Measurements from ENCODE around the gene SCUBE1. TPM values are rescaled to one million over a fixed set of nuclear protein-coding genes. Genes with fewer than 3 reads are reported as not detected.

The SCUBE1 gene
- total and polyA plus RNA-seq, 2 experiments from 2014 or later: 0.81 to 3.2 TPM

- H3K27me3 ChIP-seq (ENCODE audit: insufficient read depth): no peaks in the 10 kb centered on the region
- no peaks in the 10 kb centered on the region for H3K79me2 ChIP-seq (replicated peaks; ENCODE audit: insufficient read depth)
- TF ChIP-seq CTCF (conservative IDR thresholded peaks at IDR 0.05; ENCODE audit: low read depth in 2 of 2) (no peak), STAT1 (IDR thresholded peaks at IDR 0.05; ENCODE audit: unreplicated experiment) (no peak), REST (IDR thresholded peaks at IDR 0.05; ENCODE audit: unreplicated experiment) (no peak), ZNF114 (CRISPR knock-in tag; IDR thresholded peaks at IDR 0.05) (no peak), EZH2phosphoT487 (IDR thresholded peaks at IDR 0.05; ENCODE audit: unreplicated experiment) (no peak), NANOG (IDR thresholded peaks at IDR 0.05; ENCODE audit: borderline replicate concordance) (no peak), CREB1 (CRISPR knock-in tag; IDR thresholded peaks at IDR 0.05; ENCODE audit: low read depth) (no peak), ZNF331 (CRISPR knock-in tag; IDR thresholded peaks at IDR 0.05; ENCODE audit: low read depth) (no peak), JUNB (IDR thresholded peaks at IDR 0.05; ENCODE audit: unreplicated experiment) (no peak), ETS1 (IDR thresholded peaks at IDR 0.05) (no peak), EZH2 (IDR thresholded peaks at IDR 0.05; ENCODE audit: low read depth, unreplicated experiment) (no peak)
- H3K4me3 ChIP-seq: no peak overlapping the region
- H3K4me2 ChIP-seq: no peak overlapping the region
- no peak overlapping the region for H3K27ac ChIP-seq (ENCODE audit: low read depth)
- H3K9me2 ChIP-seq (ENCODE audit: insufficient read depth): no peaks in the 10 kb centered on the region
- 0 out of 2 replicates have a peak, but pooled peaks cover 5% of the 10 kb centered on the region for H3F3A ChIP-seq (replicated peaks; ENCODE audit: low read depth)
- Mint-ChIP-seq H3K36me3 (ENCODE audit: low read depth) (peaks cover 67% of the 10 kb centered on the region), H3K9me3 (peaks cover 3% of the 10 kb centered on the region; the same call in 1 of the 3 replicates), H3K27me3 (ENCODE audit: insufficient read depth, low read depth, poor library complexity) (peaks cover 4% of the 10 kb centered on the region), H3K4me3 (no peak overlapping the region), H3K27ac (no peak overlapping the region), H3K4me1 (no peaks in the 10 kb centered on the region; the same call in 2 of the 3 replicates)
- peaks cover 13% of the 10 kb centered on the region; the same call in 1 of the 2 replicates for H3K36me3 ChIP-seq (ENCODE audit: insufficient read depth)
- DNase-seq (ENCODE audit: low spot score) (no peak), ATAC-seq (no peak)
- H3K4me1 ChIP-seq (ENCODE audit: insufficient read depth): no peaks in the 10 kb centered on the region
- no peaks in the 10 kb centered on the region for H4K20me1 ChIP-seq (replicated peaks; ENCODE audit: insufficient read depth)
- no peak overlapping the region for H2AFZ ChIP-seq
Observed at GRCh38 chr22:43169310-43170130, 173.7 kb downstream of the SCUBE1 start.
